Gastroesophageal sphincter (tissue), 3 donors: Measurements from ENCODE around the gene BACH2.

Experiments used
- EP300 ChIP-seq: sonication (generic); formaldehyde crosslinking; IDR thresholded peaks from one replicate; pipeline ENCODE4 v1.6.1; 2017; ENCODE audit warnings: antibody characterized with exemption, mild to moderate bottlenecking
- POLR2A ChIP-seq, 2 donors: fragments of 450-650 bp; IDR thresholded peaks; one replicate each; pipeline ENCODE4 v1.6.1; 2017; ENCODE audit warnings: antibody characterized with exemption in 2 of 2, mild to moderate bottlenecking in 2 of 2, moderate library complexity in 1 of 2
- TF ChIP-seq, protein P1 (sequence below), 4 experiments: fragments of 200-600 bp in 2 of 4; fragments of 450-650 bp in 2 of 4; sonication (generic) in 1 of 4; IDR thresholded peaks; one replicate each; pipeline ENCODE4 v1.5.1; 2017 to 2019; ENCODE audit warnings: antibody characterized with exemption in 4 of 4, mild to moderate bottlenecking in 2 of 4, moderate library complexity in 2 of 4

DNA sequence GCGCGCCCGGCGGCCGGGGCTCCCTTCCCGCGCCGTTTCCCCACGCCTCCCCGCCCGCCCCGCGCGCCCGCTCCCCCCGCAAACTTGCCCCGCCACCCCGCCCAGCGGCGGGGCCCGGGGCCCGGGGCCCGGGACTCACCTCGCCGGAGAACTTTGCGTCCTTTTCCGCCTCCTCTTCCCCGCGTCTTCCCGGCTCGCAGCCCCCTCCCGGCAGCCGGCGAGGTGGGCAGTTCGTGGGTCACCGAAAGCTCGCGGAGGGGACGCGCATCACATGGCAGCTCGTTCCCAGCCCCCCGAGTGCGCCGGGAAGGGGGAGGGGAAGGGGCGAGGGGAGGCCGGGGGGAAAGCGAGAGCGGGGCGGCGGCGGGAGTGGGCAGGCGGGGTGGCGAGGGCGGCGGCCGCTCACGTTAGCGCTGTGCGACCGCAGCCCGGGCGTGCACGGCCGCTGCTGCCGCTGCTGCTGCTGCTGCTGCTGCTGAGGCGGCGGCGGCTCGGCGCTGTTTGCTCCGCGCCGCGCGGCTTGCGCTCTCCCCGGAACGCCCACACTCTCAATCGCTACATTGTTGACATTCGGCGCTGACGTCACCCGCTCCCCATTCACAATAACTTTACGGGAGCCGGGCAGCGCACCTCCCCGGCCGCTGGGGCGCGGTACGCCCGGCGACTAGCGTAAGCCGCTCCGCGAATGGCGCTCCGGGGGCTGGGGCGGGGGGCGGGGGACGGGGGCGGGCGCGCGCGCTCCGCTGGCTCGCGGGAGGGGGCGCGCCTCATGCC is at the start of gene BACH2:
- TF ChIP-seq, protein P1, sequence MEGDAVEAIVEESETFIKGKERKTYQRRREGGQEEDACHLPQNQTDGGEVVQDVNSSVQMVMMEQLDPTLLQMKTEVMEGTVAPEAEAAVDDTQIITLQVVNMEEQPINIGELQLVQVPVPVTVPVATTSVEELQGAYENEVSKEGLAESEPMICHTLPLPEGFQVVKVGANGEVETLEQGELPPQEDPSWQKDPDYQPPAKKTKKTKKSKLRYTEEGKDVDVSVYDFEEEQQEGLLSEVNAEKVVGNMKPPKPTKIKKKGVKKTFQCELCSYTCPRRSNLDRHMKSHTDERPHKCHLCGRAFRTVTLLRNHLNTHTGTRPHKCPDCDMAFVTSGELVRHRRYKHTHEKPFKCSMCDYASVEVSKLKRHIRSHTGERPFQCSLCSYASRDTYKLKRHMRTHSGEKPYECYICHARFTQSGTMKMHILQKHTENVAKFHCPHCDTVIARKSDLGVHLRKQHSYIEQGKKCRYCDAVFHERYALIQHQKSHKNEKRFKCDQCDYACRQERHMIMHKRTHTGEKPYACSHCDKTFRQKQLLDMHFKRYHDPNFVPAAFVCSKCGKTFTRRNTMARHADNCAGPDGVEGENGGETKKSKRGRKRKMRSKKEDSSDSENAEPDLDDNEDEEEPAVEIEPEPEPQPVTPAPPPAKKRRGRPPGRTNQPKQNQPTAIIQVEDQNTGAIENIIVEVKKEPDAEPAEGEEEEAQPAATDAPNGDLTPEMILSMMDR (IDR thresholded peaks at IDR 0.05), result no peak
- TF ChIP-seq POLR2A (IDR thresholded peaks at IDR 0.05) (peak; percentile 57 to 63), EP300 (no peak)
